Left ventricle myocardium inferior (tissue), 1 donor: ENCODE measurements around the gene HYAL3. TPM values are rescaled to one million over a fixed set of nuclear protein-coding genes. Genes with fewer than 3 reads are reported as not detected.
A peak's percentile ranks its signal among the peaks of the same experiment; 100 is the strongest.
"Not testable (repeated sequence)": the region's sequence is repeated elsewhere in the genome, so short reads cannot be mapped to it uniquely, and the experiment has no call there.

Source experiments
- DNase-seq: peaks from one replicate; pipeline ENCODE4 v3.0.0-alpha.2; 2020
- H3K27ac ChIP-seq: fragments of 200-600 bp; replicated peaks from 2 replicates; pipeline ENCODE4 v1.8.0; 2021
- H3K27me3 ChIP-seq: fragments of 200-600 bp; 2 replicates; pipeline ENCODE4 v1.8.0; 2021; ENCODE audit warnings: low read depth
- H3K36me3 ChIP-seq: fragments of 200-600 bp; 2 replicates; pipeline ENCODE4 v1.8.0; 2021
- H3K4me1 ChIP-seq: fragments of 200-600 bp; 2 replicates; pipeline ENCODE4 v1.8.0; 2021
- H3K4me3 ChIP-seq: fragments of 200-600 bp; 2 replicates; pipeline ENCODE4 v1.8.0; 2021; ENCODE audit warnings: mild to moderate bottlenecking, moderate library complexity
- H3K9me3 ChIP-seq: fragments of 200-600 bp; replicated peaks from 2 replicates; pipeline ENCODE4 v1.8.0; 2021
- CTCF ChIP-seq: fragments of 200-600 bp; IDR thresholded peaks from 2 replicates; pipeline ENCODE4 v1.8.0; 2021; ENCODE audit warnings: antibody characterized with exemption, mild to moderate bottlenecking, borderline replicate concordance
- intact Hi-C: fragments of 100-400 bp; cut with micrococcal nuclease; formaldehyde crosslinking; loops from one replicate; pipeline ENCODE4 v1.11.0; 2022
- total RNA-seq: library from RNA; stranded (reverse); fragmentation: NEBNext Ultra II Directional; extraction: Animal tissue kit (Norgen Biotek cat#: 25700); gene quantifications from one replicate; pipeline ENCODE4 v1.2.1, GENCODE V29; 2021
- donor health status: DM: no; HTN: yes; CAD: no; lungs with severe emphysema.

HYAL3 gene
- total RNA-seq, 1 donor from 2014 or later, result 1.2 TPM

GRCh38 chr3:50264383-50264963 is 34.7 kb downstream of the HYAL3 start:
- intact Hi-C loops, result no loop called here
- Histone ChIP-seq H3K4me1 (peaks cover 81% of the 10 kb centered on the region), H3K4me3 (peak overlapping the region; percentile 23), H3K9me3 (no peaks in the 10 kb centered on the region), H3K27ac (peak overlapping the region; percentile 99), H3K36me3 (no peaks in the 10 kb centered on the region), H3K27me3 (no peaks in the 10 kb centered on the region)
- no peak for TF ChIP-seq CTCF
- peak; percentile 78 for DNase-seq

GRCh38 chr3:50263478-50264382 is 35.5 kb downstream of the HYAL3 start:
- Histone ChIP-seq H3K4me3 (peak overlapping the region; percentile 23), H3K9me3 (no peaks in the 10 kb centered on the region), H3K27me3 (no peaks in the 10 kb centered on the region), H3K27ac (peak overlapping the region; percentile 99), H3K4me1 (peaks cover 81% of the 10 kb centered on the region), H3K36me3 (no peaks in the 10 kb centered on the region)
- no peak for DNase-seq
- intact Hi-C loops, result no loop called here
- no peak for TF ChIP-seq CTCF

- DNase-seq, result no peak
- Histone ChIP-seq H3K36me3 (peaks cover 8% of the 10 kb centered on the region), H3K4me3 (no peak overlapping the region), H3K27ac (peak overlapping the region; percentile 99), H3K27me3 (no peaks in the 10 kb centered on the region), H3K4me1 (peaks cover 81% of the 10 kb centered on the region), H3K9me3 (peaks cover 4% of the 10 kb centered on the region)
- intact Hi-C loops, result no loop called here
- no peak for TF ChIP-seq CTCF
These were observed 36.4 kb downstream of the HYAL3 start for GRCh38 chr3:50262778-50263177.

- DNase-seq, intact Hi-C loops, H3K9me3 ChIP-seq, H3K27me3 ChIP-seq, H3K4me3 ChIP-seq: not testable (repeated sequence)
- Histone ChIP-seq H3K4me1 (peaks cover 81% of the 10 kb centered on the region), H3K36me3 (peaks cover 14% of the 10 kb centered on the region), H3K27ac (peak overlapping the region; percentile 99)
These were observed 37.0 kb downstream of the HYAL3 start for GRCh38 chr3:50262200-50262599.

- Histone ChIP-seq H3K36me3 (peaks cover 21% of the 10 kb centered on the region), H3K27ac (peak overlapping the region; percentile 99), H3K9me3 (peaks cover 6% of the 10 kb centered on the region), H3K4me3 (peak overlapping the region; percentile 79), H3K27me3 (no peaks in the 10 kb centered on the region), H3K4me1 (peaks cover 81% of the 10 kb centered on the region)
- no peak for TF ChIP-seq CTCF
- DNase-seq, result no peak
- intact Hi-C loops, result no loop called here
These were observed 37.7 kb downstream of the HYAL3 start for GRCh38 chr3:50261505-50261904.

GRCh38 chr3:50260942-50261441 is 38.2 kb downstream of the HYAL3 start:
- TF ChIP-seq CTCF, result no peak
- intact Hi-C loops, result no loop called here
- Histone ChIP-seq H3K27me3 (no peaks in the 10 kb centered on the region), H3K36me3 (peaks cover 26% of the 10 kb centered on the region), H3K4me1 (peaks cover 81% of the 10 kb centered on the region), H3K27ac (peak overlapping the region; percentile 99), H3K4me3 (peak overlapping the region; percentile 79), H3K9me3 (peaks cover 6% of the 10 kb centered on the region)
- DNase-seq, result no peak
